Kidney epithelial cell (primary cell): ENCODE data around the gene TMEM88. TPM values are rescaled to one million over a fixed set of nuclear protein-coding genes. Genes with fewer than 3 reads are reported as not detected.

Experiments used
- DNase-seq: peaks from one replicate; pipeline ENCODE4 v3.0.0-alpha.2; 2010; ENCODE audit warnings: low read depth
- H3K27me3 ChIP-seq: 2 replicates; pipeline ENCODE4 v1.6.0; 2011; ENCODE audit warnings: low read length; ENCODE audit not compliant: control insufficient read depth, insufficient read depth
- H3K36me3 ChIP-seq: 2 replicates; pipeline ENCODE4 v1.5.1; 2011; ENCODE audit warnings: low read length; ENCODE audit not compliant: control insufficient read depth, insufficient read depth
- H3K4me3 ChIP-seq: 2 replicates; pipeline ENCODE4 v1.5.1; 2011; ENCODE audit warnings: low read depth, mild to moderate bottlenecking, control low read depth, low read length
- total RNA-seq: library from RNA; depleted of rRNA; stranded (reverse); fragments of >200 nt; gene quantifications from 2 replicates; pipeline ENCODE4 v1.2.3, GENCODE V29; 2015
- TF ChIP-seq, protein P1 (sequence below): IDR thresholded peaks from 2 replicates; pipeline ENCODE4 v1.5.1; 2011; ENCODE audit warnings: mild to moderate bottlenecking, moderate library complexity, low read length, control low read depth, inconsistent platforms; ENCODE audit not compliant: insufficient read depth, poor library complexity, severe bottlenecking

The TMEM88 gene
- total RNA-seq, 1 donor from 2014 or later: 4.3 TPM

DNA sequence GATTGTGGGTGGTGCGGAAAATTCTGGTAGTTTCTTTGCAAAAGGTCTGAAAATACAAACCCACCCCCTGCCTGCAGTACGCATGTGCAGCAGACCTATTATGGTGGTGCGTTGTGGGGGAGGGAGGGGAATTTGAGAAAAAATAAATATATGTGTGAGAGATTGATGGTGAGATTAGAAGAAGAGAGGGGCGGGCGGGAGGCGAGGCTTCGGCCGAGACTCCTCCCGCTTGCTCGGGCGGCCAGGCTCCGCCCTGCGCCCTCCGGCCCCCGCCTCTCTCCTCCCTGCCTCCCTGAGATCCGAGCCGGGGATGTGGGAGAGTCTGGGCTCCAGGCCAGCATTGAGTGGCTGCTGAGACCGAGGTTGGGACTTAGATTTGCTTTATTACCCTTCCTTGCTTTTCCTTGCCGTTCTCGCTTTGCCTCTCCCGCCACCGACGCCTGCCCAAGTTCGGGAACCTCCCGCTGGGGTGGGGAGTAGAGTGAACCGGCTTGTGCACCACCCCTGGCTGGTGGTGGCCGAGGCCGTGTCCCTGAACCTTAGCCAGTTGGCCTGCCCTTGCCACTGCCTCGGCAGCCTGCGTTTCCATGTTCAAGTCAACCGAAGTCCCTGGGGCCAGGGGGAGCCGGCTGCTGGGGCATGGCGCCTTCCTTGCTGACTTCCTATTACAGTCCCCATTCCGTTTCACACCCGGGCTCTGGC lies 32.8 kb downstream of the TMEM88 start:
- peak overlapping the region; percentile 82 for H3K4me3 ChIP-seq
- H3K27me3 ChIP-seq: no peaks in the 10 kb centered on the region
- peak; percentile 69 for DNase-seq
- H3K36me3 ChIP-seq: peaks cover 6% of the 10 kb centered on the region
- TF ChIP-seq, protein P1, sequence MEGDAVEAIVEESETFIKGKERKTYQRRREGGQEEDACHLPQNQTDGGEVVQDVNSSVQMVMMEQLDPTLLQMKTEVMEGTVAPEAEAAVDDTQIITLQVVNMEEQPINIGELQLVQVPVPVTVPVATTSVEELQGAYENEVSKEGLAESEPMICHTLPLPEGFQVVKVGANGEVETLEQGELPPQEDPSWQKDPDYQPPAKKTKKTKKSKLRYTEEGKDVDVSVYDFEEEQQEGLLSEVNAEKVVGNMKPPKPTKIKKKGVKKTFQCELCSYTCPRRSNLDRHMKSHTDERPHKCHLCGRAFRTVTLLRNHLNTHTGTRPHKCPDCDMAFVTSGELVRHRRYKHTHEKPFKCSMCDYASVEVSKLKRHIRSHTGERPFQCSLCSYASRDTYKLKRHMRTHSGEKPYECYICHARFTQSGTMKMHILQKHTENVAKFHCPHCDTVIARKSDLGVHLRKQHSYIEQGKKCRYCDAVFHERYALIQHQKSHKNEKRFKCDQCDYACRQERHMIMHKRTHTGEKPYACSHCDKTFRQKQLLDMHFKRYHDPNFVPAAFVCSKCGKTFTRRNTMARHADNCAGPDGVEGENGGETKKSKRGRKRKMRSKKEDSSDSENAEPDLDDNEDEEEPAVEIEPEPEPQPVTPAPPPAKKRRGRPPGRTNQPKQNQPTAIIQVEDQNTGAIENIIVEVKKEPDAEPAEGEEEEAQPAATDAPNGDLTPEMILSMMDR: no peak

DNA sequence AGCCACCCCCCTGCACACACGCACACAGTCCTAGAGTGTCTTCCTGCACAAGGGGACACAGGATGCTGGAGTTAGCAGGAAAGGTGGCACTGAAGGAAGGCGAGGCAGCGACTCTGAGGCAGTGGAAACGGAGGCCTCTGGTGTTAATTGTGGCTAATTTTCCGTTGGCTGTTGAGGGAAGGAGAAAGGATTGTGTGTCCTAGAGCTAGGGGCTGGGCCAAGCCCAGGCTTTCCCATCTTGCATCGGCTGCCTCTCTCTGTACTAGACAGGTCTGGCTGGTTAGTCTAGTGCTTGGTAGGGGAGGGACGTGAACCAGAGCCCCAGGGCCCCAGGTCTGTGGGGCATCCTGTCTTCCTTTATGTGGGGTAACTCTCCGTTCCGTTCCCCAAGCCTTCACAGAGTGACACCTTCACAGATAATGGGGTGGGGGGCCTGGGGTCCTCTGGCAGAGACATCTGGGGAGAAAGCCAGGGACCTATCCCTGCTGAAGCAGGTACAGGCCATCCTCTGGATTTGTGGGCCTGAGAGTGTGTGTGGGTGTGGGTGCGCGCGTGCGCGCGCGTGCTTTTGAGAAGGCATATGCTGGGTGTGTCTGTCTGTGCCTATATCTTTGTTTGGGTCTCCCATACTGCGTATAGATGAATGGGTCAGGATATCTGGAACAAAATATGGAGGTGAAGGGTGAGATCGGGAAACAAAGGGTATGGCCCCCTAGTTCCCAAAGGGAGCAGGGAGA lies 33.5 kb downstream of the TMEM88 start, which contains the start of gene CHD3:
Gene CHD3 (plus strand): TSS at position 606 of the 737 bp plus-strand sequence. CDS start 212 bp downstream, outside the sequence.
- no peak for DNase-seq
- Histone ChIP-seq H3K36me3 (peaks cover 6% of the 10 kb centered on the region), H3K27me3 (no peaks in the 10 kb centered on the region), H3K4me3 (peak within 1 kb of the TSS; percentile 36)
- TF ChIP-seq, protein P1: no peak

DNA sequence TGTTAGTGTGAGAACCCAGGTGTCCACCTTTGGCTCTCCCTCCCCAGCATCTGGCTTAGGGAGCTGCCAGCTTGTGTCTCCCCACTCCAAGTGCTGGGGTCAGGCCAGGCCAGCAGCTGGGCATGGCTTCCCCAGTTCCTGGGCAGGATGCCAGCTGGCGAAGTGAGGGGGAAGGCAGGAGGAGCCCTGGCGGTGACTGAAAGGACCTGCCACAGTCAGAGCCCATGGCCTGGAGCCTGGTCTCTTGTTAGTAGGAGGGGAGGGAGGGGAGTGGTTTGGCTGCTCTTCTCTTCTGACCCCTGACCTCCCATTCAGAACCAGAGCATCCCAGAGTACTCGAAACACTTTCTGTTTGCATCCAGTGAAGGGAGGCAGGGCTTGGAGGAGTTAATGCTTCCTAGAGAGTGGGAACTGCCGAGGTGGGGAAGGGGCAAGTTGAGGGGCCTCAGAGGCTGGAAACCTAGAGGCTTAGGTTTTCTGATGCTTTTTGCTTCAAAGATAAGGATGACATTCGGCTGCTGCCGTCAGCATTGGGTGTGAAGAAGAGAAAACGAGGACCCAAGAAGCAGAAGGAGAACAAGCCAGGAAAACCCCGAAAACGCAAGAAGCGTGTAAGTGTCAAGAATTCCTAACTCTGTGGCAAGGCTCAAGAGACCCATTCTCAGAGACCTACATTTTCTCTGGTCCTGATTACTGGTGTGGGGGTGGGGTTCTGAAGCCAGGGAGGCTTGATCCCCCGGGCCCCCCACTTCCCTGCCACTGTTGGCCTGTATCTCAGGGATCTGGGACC lies 34.5 kb downstream of the TMEM88 start:
- H3K36me3 ChIP-seq: peaks cover 9% of the 10 kb centered on the region
- no peak overlapping the region for H3K4me3 ChIP-seq
- peak; percentile 67 for DNase-seq
- H3K27me3 ChIP-seq: no peaks in the 10 kb centered on the region
- TF ChIP-seq, protein P1: peak; percentile 46

DNA sequence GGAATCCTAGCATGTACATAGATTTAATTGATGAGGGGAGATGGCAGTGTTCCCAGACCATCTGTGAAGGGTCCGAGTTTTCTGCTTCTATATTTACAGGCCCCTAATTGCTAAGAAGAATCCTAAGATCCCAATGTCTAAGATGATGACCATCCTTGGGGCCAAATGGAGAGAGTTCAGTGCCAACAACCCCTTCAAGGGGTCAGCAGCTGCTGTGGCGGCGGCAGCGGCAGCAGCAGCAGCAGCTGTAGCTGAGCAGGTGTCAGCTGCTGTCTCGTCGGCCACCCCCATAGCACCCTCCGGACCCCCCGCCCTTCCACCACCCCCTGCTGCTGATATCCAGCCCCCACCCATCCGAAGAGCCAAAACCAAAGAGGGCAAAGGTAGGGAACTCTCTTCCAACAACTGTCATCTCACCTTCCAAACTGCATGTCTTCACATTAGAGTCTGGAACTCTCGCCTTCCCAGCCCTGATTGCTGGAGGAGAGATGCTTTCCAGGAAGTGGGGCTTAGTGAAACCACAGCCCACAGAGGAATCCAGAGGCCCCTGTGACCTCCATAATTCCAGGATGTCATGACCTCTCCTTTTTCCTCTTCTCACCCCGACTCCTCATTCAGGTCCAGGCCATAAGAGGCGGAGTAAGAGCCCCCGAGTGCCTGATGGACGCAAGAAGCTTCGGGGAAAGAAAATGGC lies 38.5 kb downstream of the TMEM88 start:
- DNase-seq: no peak
- Histone ChIP-seq H3K27me3 (no peaks in the 10 kb centered on the region), H3K36me3 (peaks cover 10% of the 10 kb centered on the region), H3K4me3 (no peak overlapping the region)
- TF ChIP-seq, protein P1: no peak

DNA sequence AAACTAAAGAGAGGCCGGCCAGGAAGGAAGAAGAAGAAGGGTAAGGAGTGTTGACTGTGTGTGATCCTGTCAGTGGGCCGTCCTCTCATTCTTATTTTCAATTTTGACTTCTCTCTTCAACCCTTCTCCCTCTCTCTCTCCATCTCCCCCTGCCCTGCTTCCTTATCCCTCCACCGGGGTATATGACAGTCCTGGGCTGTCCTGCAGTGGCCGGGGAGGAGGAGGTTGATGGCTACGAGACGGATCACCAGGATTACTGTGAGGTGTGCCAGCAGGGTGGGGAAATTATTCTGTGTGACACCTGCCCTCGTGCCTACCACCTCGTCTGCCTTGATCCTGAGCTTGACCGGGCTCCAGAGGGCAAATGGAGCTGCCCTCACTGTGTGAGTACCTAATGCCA lies 39.4 kb downstream of the TMEM88 start:
- DNase-seq: no peak
- Histone ChIP-seq H3K36me3 (peaks cover 10% of the 10 kb centered on the region), H3K4me3 (no peak overlapping the region), H3K27me3 (no peaks in the 10 kb centered on the region)
- TF ChIP-seq, protein P1: no peak
